ENCODE results near the gene SAA2. TPM values are rescaled to one million over a fixed set of nuclear protein-coding genes. Genes with fewer than 3 reads are reported as not detected.

The SAA2 gene
- total and polyA plus RNA-seq, 2 experiments from 2014 or later = 27.4 to 111 TPM

DNA sequence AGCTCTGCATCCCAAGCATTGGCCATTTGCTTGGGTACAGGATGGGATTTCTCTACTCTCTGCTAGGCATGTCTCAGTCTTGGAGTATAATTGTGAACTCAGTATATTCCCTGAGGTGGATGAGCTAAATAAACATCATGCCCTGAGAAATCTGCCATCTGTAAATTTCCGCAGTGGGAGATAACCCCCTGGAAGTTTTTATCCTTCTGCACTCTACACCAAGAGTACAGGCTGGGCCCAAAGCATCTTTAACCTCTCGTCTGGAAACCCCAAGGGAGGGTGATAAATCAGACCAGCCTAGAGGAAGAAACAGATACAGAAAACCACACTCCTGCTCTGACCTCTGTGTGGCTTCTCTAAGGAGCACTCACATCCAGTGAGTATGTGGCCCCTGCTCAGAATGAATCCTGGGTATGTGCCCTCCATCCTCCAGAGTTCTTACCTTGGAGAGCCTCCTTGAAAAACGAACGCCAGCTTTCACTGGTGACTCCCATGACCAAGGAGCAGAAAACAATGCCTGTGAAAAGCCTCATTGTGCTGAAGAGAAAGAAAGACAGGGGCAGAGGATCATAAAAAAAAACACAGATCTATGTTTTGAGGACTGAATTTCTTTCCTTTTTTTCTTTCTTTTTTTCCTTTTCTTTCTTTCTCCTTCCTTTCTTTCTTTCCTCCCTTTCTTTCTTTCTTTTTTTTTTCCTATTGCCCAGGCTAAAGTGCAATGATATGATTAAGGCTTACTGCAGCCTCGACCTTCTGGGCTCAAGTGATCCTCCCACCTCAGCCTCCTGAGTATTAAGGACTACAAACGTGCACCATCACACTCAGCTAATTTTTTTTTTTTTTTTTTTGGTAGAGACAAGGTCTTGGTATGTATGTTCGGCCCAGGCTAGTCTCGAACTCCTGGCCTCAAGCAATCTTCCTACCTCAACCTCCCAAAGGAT is 12.8 kb downstream of the SAA2 start:
- no peak overlapping the region for H3K27ac ChIP-seq
- H3K9me3 ChIP-seq (ENCODE audit: low read depth) = no peaks in the 10 kb centered on the region
- H3K36me3 ChIP-seq (replicated peaks; ENCODE audit: insufficient read depth, low read depth) = no peaks in the 10 kb centered on the region
- no peaks in the 10 kb centered on the region for H3K79me2 ChIP-seq
- peaks cover 18% of the 10 kb centered on the region for H3K27me3 ChIP-seq
- H2AFZ ChIP-seq = no peak overlapping the region
- H3K9me2 ChIP-seq (replicated peaks; ENCODE audit: insufficient read depth) = no peaks in the 10 kb centered on the region
- H3K4me2 ChIP-seq = no peak overlapping the region
- no peaks in the 10 kb centered on the region for H4K20me1 ChIP-seq (ENCODE audit: insufficient read depth, poor library complexity, severe bottlenecking)
- H3K4me3 ChIP-seq = no peak overlapping the region
- 62% methylated on average over 8 of the region's 8 CpGs for WGBS (ENCODE audit: low lambda C conversion rate, missing lambda C conversion rate)
- TF ChIP-seq EZH2phosphoT487 (IDR thresholded peaks at IDR 0.05; ENCODE audit: low read depth, severe bottlenecking, unreplicated experiment) (no peak), CTCF (IDR thresholded peaks at IDR 0.05; ENCODE audit: poor library complexity) (no peak)
- H3K4me1 ChIP-seq (ENCODE audit: insufficient read depth) = no peaks in the 10 kb centered on the region
- no peak for DNase-seq (ENCODE audit: low spot score)

DNA sequence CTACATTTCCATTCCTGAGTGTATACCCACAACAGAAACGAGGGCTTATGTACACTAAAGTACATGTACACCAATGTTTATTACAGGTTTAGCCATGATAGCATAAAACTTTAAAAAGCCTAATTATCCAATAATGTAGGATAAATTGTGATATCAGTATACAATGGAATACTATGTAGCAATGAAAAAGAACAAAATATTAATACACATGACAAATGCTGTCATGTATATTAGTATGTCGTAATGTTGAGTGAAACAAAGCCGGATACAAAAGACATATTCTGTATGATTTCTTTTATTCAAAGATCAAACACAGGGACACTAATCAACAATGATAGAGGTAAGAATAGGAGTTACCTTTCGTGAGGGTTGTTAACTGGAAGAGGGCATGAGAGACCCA is 14.6 kb downstream of the SAA2 start:
- WGBS (ENCODE audit: low lambda C conversion rate, missing lambda C conversion rate) = 92% methylated on average over 4 of the region's 4 CpGs
- Histone ChIP-seq H3K36me3 (replicated peaks; ENCODE audit: insufficient read depth, low read depth) (no peaks in the 10 kb centered on the region), H3K9me2 (replicated peaks; ENCODE audit: insufficient read depth) (no peaks in the 10 kb centered on the region), H3K27me3 (peaks cover 12% of the 10 kb centered on the region), H3K9me3 (ENCODE audit: low read depth) (no peaks in the 10 kb centered on the region), H3K4me1 (ENCODE audit: insufficient read depth) (no peaks in the 10 kb centered on the region), H3K27ac (no peak overlapping the region), H3K4me2 (no peak overlapping the region), H2AFZ (no peak overlapping the region), H4K20me1 (ENCODE audit: insufficient read depth, poor library complexity, severe bottlenecking) (no peaks in the 10 kb centered on the region), H3K4me3 (no peak overlapping the region), H3K79me2 (no peaks in the 10 kb centered on the region)
- TF ChIP-seq EZH2phosphoT487 (IDR thresholded peaks at IDR 0.05; ENCODE audit: low read depth, severe bottlenecking, unreplicated experiment) (no peak), EZH2 (IDR thresholded peaks at IDR 0.05; ENCODE audit: borderline replicate concordance) (no peak), CTCF (IDR thresholded peaks at IDR 0.05; ENCODE audit: poor library complexity) (no peak)
- DNase-seq (ENCODE audit: low spot score) = no peak

GRCh38 chr11:18230859-18231258 is 17.6 kb downstream of the SAA2 start:
- H3K4me2 ChIP-seq = no peak overlapping the region
- no peak for DNase-seq (ENCODE audit: low spot score)
- no peaks in the 10 kb centered on the region for H3K4me1 ChIP-seq (ENCODE audit: insufficient read depth)
- H3K36me3 ChIP-seq (replicated peaks; ENCODE audit: insufficient read depth, low read depth) = no peaks in the 10 kb centered on the region
- H3K4me3 ChIP-seq = no peak overlapping the region
- H2AFZ ChIP-seq = no peak overlapping the region
- H3K9me2 ChIP-seq (replicated peaks; ENCODE audit: insufficient read depth) = no peaks in the 10 kb centered on the region
- no peaks in the 10 kb centered on the region for H3K79me2 ChIP-seq
- H4K20me1 ChIP-seq (ENCODE audit: insufficient read depth, poor library complexity, severe bottlenecking) = no peaks in the 10 kb centered on the region
- TF ChIP-seq CTCF (IDR thresholded peaks at IDR 0.05; ENCODE audit: poor library complexity) = no peak
- no peak for TF ChIP-seq EZH2 (IDR thresholded peaks at IDR 0.05; ENCODE audit: borderline replicate concordance)
- no peak for TF ChIP-seq EZH2phosphoT487 (IDR thresholded peaks at IDR 0.05; ENCODE audit: low read depth, severe bottlenecking, unreplicated experiment)
- 93% methylated on average over 2 of the region's 2 CpGs for WGBS (ENCODE audit: low lambda C conversion rate, missing lambda C conversion rate)
- no peaks in the 10 kb centered on the region for H3K9me3 ChIP-seq (ENCODE audit: low read depth)
- no peaks in the 10 kb centered on the region for H3K27me3 ChIP-seq
- no peak overlapping the region for H3K27ac ChIP-seq

Data from hepatocyte (in vitro differentiated cells).